ENCODE data around the gene YOD1. TPM values are rescaled to one million over a fixed set of nuclear protein-coding genes. Genes with fewer than 3 reads are reported as not detected.
A peak's percentile ranks its signal among the peaks of the same experiment; 100 is the strongest.
"Not testable (repeated sequence)": the region's sequence is repeated elsewhere in the genome, so short reads cannot be mapped to it uniquely, and the experiment has no call there.

The YOD1 gene
- total and polyA plus RNA-seq, 4 experiments from 2014 or later = 0.47 to 10.0 (median 5.1) TPM

DNA sequence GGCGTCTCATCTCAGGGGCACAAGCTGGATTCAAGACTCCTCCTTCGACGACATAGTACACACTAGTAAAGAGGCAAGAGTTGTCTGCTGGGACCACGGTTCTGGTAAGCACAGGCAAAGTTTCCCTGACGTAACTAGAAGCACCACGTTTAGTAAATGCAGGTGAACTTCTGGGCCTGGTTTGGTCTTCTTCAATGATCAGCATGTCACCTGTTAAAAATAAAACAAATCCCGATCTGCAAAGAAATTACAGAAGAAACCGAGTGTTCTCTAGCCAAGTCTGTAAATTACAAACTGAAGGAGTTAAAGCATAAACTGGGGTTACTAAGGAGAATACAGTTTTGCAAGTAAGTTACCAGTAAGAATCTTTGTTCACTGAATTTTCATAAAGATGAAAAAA, 1.5 kb downstream of the YOD1 start:
- no peak for DNase-seq
- Histone ChIP-seq H3K27ac (ENCODE audit: low read depth, low read length) (peak overlapping the region; percentile 79), H3K36me3 (ENCODE audit: insufficient read depth, low read length) (peaks cover 14% of the 10 kb centered on the region), H3K27me3 (ENCODE audit: insufficient read depth, low read length) (no peaks in the 10 kb centered on the region), H3K9me3 (ENCODE audit: control insufficient read depth in 1 of 2, low read length in 2 of 2) (no peaks in the 10 kb centered on the region), H3K4me1 (ENCODE audit: insufficient read depth, low read length) (peaks cover 69% of the 10 kb centered on the region), H3K4me3 (ENCODE audit: low read length in 2 of 2) (no peak overlapping the region)
- peaks cover 32 to 83% (median 63%) of the 10 kb centered on the region in 4 donors for H3K4me1 Mint-ChIP-seq
- peaks cover 0 to 2% of the 10 kb centered on the region in 2 donors for H3K27me3 Mint-ChIP-seq
- ChIA-PET CTCF (ENCODE audit: partially characterized antibody) (interaction anchor here (0.9 to 4.8 kb wide), 13 partner anchors 9 to 356 kb away, joined by 3 to 62 read pairs (median 4); no protein-coding TSS in a partner anchor), POLR2A (ENCODE audit: partially characterized antibody) (interaction anchor here (1.0 to 1.8 kb wide), 4 partner anchors 8 to 272 kb away, joined by 3 to 8 read pairs (median 4); partner anchors contain the start of gene CD55)
- peaks cover 0 to 3% (median 0%) of the 10 kb centered on the region in 8 donors for H3K9me3 Mint-ChIP-seq
- peak overlapping the region in 4 of 7 donors; percentile 73 to 97 (median 92) for H3K27ac Mint-ChIP-seq
- peaks cover 18 to 55% of the 10 kb centered on the region in 2 donors for H3K36me3 Mint-ChIP-seq
- intact Hi-C loops (cut with micrococcal nuclease) = no loop called here
- peak overlapping the region in 7 of 8 donors; percentile 54 to 100 (median 96) for H3K4me3 Mint-ChIP-seq

DNA sequence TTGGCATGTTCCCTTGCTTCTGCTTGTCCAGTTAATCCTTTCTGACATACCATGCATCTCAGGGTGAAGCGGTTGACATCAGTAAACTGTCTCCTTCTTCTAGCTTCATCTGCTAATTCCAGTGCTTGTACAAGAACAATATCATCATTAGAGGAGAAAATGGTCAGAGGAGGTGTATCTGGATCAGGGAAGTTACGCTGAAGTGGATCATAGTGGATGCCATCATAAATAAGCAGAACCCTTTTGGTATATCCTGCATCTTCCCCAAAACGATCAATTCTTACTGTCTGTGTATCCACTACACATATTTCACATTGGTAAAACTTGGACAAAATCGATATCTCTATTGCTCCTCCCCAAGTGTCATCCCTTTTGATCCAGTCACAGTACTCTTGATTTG, 2.0 kb downstream of the YOD1 start:
- no peaks in the 10 kb centered on the region for H3K9me3 ChIP-seq (ENCODE audit: control insufficient read depth in 1 of 2, low read length in 2 of 2)
- H3K27ac ChIP-seq (ENCODE audit: low read depth, low read length) = no peak overlapping the region
- Mint-ChIP-seq H3K27me3 (peaks cover 0 to 2% of the 10 kb centered on the region in 2 donors), H3K4me3 (peak overlapping the region in 3 of 8 donors; percentile 5 to 94 (median 60)), H3K9me3 (peaks cover 0 to 3% (median 0%) of the 10 kb centered on the region in 8 donors), H3K36me3 (peaks cover 19 to 58% of the 10 kb centered on the region in 2 donors), H3K4me1 (peaks cover 32 to 83% (median 62%) of the 10 kb centered on the region in 4 donors), H3K27ac (peak overlapping the region in 1 of 7 donors; percentile 89)
- no peak for DNase-seq
- CTCF ChIA-PET (ENCODE audit: partially characterized antibody) = interaction anchor here (1.3 to 4.8 kb wide), 3 partner anchors 18 to 31 kb away, joined by 3 to 62 read pairs (median 3); no protein-coding TSS in a partner anchor
- H3K4me1 ChIP-seq (ENCODE audit: insufficient read depth, low read length) = peaks cover 69% of the 10 kb centered on the region
- POLR2A ChIA-PET (ENCODE audit: partially characterized antibody) = interaction anchor here (1.0 kb wide), 1 partner anchor 273 kb away, joined by 3 read pairs; no protein-coding TSS in a partner anchor
- no peaks in the 10 kb centered on the region for H3K27me3 ChIP-seq (ENCODE audit: insufficient read depth, low read length)
- H3K36me3 ChIP-seq (ENCODE audit: insufficient read depth, low read length) = peaks cover 14% of the 10 kb centered on the region
- intact Hi-C loops (cut with micrococcal nuclease) = no loop called here
- no peak overlapping the region for H3K4me3 ChIP-seq (ENCODE audit: low read length in 2 of 2)

DNA sequence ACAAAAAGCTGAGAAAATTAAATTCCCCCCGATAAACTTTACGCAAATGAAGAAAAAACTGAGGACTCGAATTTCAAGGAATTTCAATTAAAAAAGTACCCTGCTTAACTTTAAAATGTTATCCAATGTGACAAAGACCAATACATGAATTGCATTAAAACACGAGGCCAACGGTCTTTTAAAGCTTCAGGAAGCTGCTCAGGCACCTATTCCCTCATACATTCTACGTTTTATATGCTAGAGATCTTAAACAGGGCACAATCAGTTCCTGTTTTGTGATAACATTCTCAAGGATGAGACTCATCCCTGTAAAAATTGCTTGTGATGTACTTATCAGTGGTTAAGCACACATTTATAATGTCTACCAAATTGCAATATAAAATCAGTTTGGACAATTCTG, 3.0 kb downstream of the YOD1 start:
- Mint-ChIP-seq H3K4me3 (peak overlapping the region in 1 of 8 donors; percentile 36), H3K4me1 (peaks cover 26 to 81% (median 55%) of the 10 kb centered on the region in 4 donors), H3K27ac (no peak overlapping the region), H3K36me3 (peaks cover 22 to 58% of the 10 kb centered on the region in 2 donors), H3K27me3 (peaks cover 0 to under 1% of the 10 kb centered on the region in 2 donors), H3K9me3 (peaks cover 0 to 3% (median 0%) of the 10 kb centered on the region in 8 donors)
- no peak overlapping the region for H3K4me3 ChIP-seq (ENCODE audit: low read length in 2 of 2)
- intact Hi-C loops (cut with micrococcal nuclease) = no loop called here
- H3K27me3 ChIP-seq (ENCODE audit: insufficient read depth, low read length) = no peaks in the 10 kb centered on the region
- no peak for DNase-seq
- no peaks in the 10 kb centered on the region for H3K9me3 ChIP-seq (ENCODE audit: control insufficient read depth in 1 of 2, low read length in 2 of 2)
- POLR2A ChIA-PET (ENCODE audit: partially characterized antibody) = no interaction called here
- CTCF ChIA-PET (ENCODE audit: partially characterized antibody) = interaction anchor here (0.9 to 4.8 kb wide), 3 partner anchors 27 to 36 kb away, joined by 3 to 62 read pairs (median 3); no protein-coding TSS in a partner anchor
- peaks cover 14% of the 10 kb centered on the region for H3K36me3 ChIP-seq (ENCODE audit: insufficient read depth, low read length)
- H3K27ac ChIP-seq (ENCODE audit: low read depth, low read length) = no peak overlapping the region
- H3K4me1 ChIP-seq (ENCODE audit: insufficient read depth, low read length) = peaks cover 63% of the 10 kb centered on the region

DNA sequence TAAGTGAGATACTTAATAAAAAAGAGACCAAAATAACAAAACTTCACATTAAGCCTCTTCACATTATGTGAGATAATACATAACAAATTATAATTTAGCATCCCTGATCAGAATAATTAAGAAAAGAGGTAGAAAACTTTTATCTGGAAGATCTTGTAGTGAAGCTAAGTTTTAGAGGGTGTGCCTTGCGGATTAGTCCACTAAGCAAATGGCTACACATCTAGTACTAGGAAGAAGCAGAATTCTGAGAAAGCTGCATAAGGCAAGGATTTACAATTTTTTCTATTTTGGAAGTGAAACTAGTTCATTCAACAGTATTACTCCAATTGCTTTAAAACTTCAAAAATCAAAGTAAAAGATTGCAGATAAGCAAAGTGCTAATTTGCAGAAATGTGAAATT, 3.5 kb downstream of the YOD1 start:
- no peaks in the 10 kb centered on the region for H3K27me3 ChIP-seq (ENCODE audit: insufficient read depth, low read length)
- Mint-ChIP-seq H3K36me3 (peaks cover 28 to 53% of the 10 kb centered on the region in 2 donors), H3K27ac (peak overlapping the region in 1 of 7 donors; percentile 16), H3K4me1 (peaks cover 26 to 77% (median 50%) of the 10 kb centered on the region in 4 donors), H3K4me3 (peak overlapping the region in 2 of 8 donors; percentile 35 to 40), H3K9me3 (no peaks in the 10 kb centered on the region), H3K27me3 (no peaks in the 10 kb centered on the region)
- DNase-seq = no peak
- CTCF ChIA-PET (ENCODE audit: partially characterized antibody) = interaction anchor here (4.8 kb wide), 1 partner anchor 32 kb away, joined by 62 read pairs; no protein-coding TSS in a partner anchor
- POLR2A ChIA-PET (ENCODE audit: partially characterized antibody) = no interaction called here
- H3K27ac ChIP-seq (ENCODE audit: low read depth, low read length) = no peak overlapping the region
- no peaks in the 10 kb centered on the region for H3K9me3 ChIP-seq (ENCODE audit: control insufficient read depth in 1 of 2, low read length in 2 of 2)
- peaks cover 14% of the 10 kb centered on the region for H3K36me3 ChIP-seq (ENCODE audit: insufficient read depth, low read length)
- H3K4me1 ChIP-seq (ENCODE audit: insufficient read depth, low read length) = peaks cover 61% of the 10 kb centered on the region
- intact Hi-C loops (cut with micrococcal nuclease) = no loop called here
- no peak overlapping the region for H3K4me3 ChIP-seq (ENCODE audit: low read length in 2 of 2)

DNA sequence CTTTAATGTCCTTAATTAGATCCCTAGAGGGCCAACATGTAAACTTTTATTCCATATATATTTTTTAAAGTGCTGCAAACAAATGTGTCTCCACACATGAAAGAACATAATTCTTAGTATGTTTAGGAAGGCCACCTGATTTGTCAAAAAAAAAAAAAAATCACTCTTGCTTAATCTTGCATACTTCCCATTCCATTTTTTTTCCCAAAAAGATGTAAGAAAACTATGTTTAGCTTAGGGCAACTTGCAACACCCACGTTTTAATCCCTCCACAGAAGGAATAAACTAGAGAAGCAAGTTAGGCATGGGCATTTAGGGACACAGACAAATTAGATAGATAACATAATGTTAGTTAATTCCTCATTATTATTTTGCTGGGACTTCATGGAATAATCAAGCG, 5.6 kb downstream of the YOD1 start:
- Mint-ChIP-seq H3K9me3 (no peaks in the 10 kb centered on the region), H3K4me1 (peaks cover 19 to 60% (median 37%) of the 10 kb centered on the region in 4 donors), H3K36me3 (peaks cover 29 to 53% of the 10 kb centered on the region in 2 donors), H3K27ac (peak overlapping the region in 2 of 7 donors; percentile 57 to 59), H3K4me3 (peak overlapping the region in 1 of 8 donors; percentile 15), H3K27me3 (no peaks in the 10 kb centered on the region)
- no peak for DNase-seq
- CTCF ChIA-PET (ENCODE audit: partially characterized antibody) = interaction anchor here (0.9 kb wide), 1 partner anchor 30 kb away, joined by 3 read pairs; no protein-coding TSS in a partner anchor
- Histone ChIP-seq H3K4me1 (ENCODE audit: insufficient read depth, low read length) (peaks cover 47% of the 10 kb centered on the region), H3K9me3 (ENCODE audit: control insufficient read depth in 1 of 2, low read length in 2 of 2) (no peaks in the 10 kb centered on the region), H3K27me3 (ENCODE audit: insufficient read depth, low read length) (no peaks in the 10 kb centered on the region), H3K36me3 (ENCODE audit: insufficient read depth, low read length) (peaks cover 14% of the 10 kb centered on the region), H3K4me3 (ENCODE audit: low read length in 2 of 2) (no peak overlapping the region), H3K27ac (ENCODE audit: low read depth, low read length) (no peak overlapping the region)
- POLR2A ChIA-PET (ENCODE audit: partially characterized antibody) = interaction anchor here (1.4 kb wide), 1 partner anchor 8 kb away, joined by 4 read pairs; the partner anchor contains the start of gene PFKFB2
- intact Hi-C loops (cut with micrococcal nuclease) = no loop called here

DNA sequence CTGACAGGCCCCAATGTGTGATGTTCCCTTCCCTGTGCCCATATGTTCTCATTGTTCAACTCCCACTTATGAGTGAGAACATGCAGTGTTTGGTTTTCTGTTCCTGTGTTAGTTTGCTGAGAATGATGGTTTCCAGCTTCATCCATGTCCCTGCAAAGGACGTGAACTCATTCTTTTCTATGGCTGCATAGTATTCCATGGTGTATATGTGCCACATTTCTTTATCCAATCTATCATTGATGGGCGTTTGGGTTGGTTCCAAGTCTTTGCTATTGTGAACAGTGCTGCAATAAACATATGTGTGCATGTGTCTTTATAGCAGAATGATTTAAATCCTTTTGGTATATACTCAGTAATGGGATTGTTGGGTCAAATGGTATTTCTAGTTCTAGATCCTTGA, 9.6 kb downstream of the YOD1 start:
- Mint-ChIP-seq H3K36me3 (peaks cover 20% of the 10 kb centered on the region in 2 donors), H3K4me1 (peaks cover 8 to 27% (median 12%) of the 10 kb centered on the region in 4 donors)
- H3K27me3 Mint-ChIP-seq; CTCF ChIA-PET (ENCODE audit: partially characterized antibody); H3K27ac ChIP-seq (ENCODE audit: low read depth, low read length); H3K36me3 ChIP-seq (ENCODE audit: insufficient read depth, low read length); H3K4me3 ChIP-seq (ENCODE audit: low read length in 2 of 2); H3K9me3 Mint-ChIP-seq; H3K9me3 ChIP-seq (ENCODE audit: control insufficient read depth in 1 of 2, low read length in 2 of 2); intact Hi-C loops (cut with micrococcal nuclease); DNase-seq; H3K27ac Mint-ChIP-seq; H3K4me3 Mint-ChIP-seq; H3K27me3 ChIP-seq (ENCODE audit: insufficient read depth, low read length): not testable (repeated sequence)
- peaks cover 18% of the 10 kb centered on the region for H3K4me1 ChIP-seq (ENCODE audit: insufficient read depth, low read length)
- POLR2A ChIA-PET (ENCODE audit: partially characterized antibody) = interaction anchor here (0.6 to 1.0 kb wide), 2 partner anchors 9 to 39 kb away, joined by 3 to 4 read pairs; no protein-coding TSS in a partner anchor

DNA sequence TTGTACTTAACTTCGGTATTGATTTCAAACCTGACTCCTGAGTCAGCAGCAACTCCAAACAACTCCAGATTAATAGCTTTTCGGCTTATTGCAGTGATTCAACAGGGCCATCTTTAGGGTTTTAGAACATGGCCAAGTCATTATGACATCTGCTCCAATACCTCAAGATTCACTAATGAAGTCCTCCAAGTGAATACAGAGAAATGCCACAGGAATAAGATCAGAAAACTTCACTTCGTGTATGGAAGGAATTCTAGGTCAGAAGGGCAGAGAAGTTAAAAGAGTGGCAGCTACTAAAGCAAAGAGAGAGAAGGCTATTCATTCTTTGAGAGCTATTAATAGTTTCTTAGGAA, 10.9 kb downstream of the YOD1 start:
- Histone ChIP-seq H3K9me3 (ENCODE audit: control insufficient read depth in 1 of 2, low read length in 2 of 2) (no peaks in the 10 kb centered on the region), H3K27me3 (ENCODE audit: insufficient read depth, low read length) (no peaks in the 10 kb centered on the region), H3K4me1 (ENCODE audit: insufficient read depth, low read length) (peaks cover 6% of the 10 kb centered on the region), H3K36me3 (ENCODE audit: insufficient read depth, low read length) (no peaks in the 10 kb centered on the region), H3K27ac (ENCODE audit: low read depth, low read length) (no peak overlapping the region), H3K4me3 (ENCODE audit: low read length in 2 of 2) (no peak overlapping the region)
- intact Hi-C loops (cut with micrococcal nuclease) = no loop called here
- no peak overlapping the region for H3K27ac Mint-ChIP-seq
- DNase-seq = no peak
- H3K27me3 Mint-ChIP-seq = peaks cover 2% of the 10 kb centered on the region in 2 donors
- H3K36me3 Mint-ChIP-seq = peaks cover 8 to 14% of the 10 kb centered on the region in 2 donors
- H3K4me1 Mint-ChIP-seq = peaks cover 3 to 15% (median 6%) of the 10 kb centered on the region in 4 donors
- POLR2A ChIA-PET (ENCODE audit: partially characterized antibody) = no interaction called here
- H3K4me3 Mint-ChIP-seq = no peak overlapping the region
- CTCF ChIA-PET (ENCODE audit: partially characterized antibody) = interaction anchor here (0.5 to 1.9 kb wide), 2 partner anchors 44 to 436 kb away, joined by 3 to 4 read pairs; no protein-coding TSS in a partner anchor
- no peaks in the 10 kb centered on the region for H3K9me3 Mint-ChIP-seq
